ENCODE measurements around the gene FGFBP2.

- TF ChIP-seq CTCF (IDR thresholded peaks at IDR 0.05) (no peak), POLR2A (IDR thresholded peaks at IDR 0.05) (no peak)
Measured at GRCh38 chr4:15988222-15988621, 25.2 kb upstream of the FGFBP2 start.

Measured in uterus (tissue), 2 donors.